Left ventricle myocardium inferior (tissue), 1 donor: ENCODE measurements around the gene MAML2. TPM values are rescaled to one million over a fixed set of nuclear protein-coding genes. Genes with fewer than 3 reads are reported as not detected.

Experiments
- DNase-seq: peaks from one replicate; pipeline ENCODE4 v3.0.0-alpha.2; 2020
- H3K27ac ChIP-seq: fragments of 200-600 bp; replicated peaks from 2 replicates; pipeline ENCODE4 v1.8.0; 2021
- H3K27me3 ChIP-seq: fragments of 200-600 bp; 2 replicates; pipeline ENCODE4 v1.8.0; 2021; ENCODE audit warnings: low read depth
- H3K36me3 ChIP-seq: fragments of 200-600 bp; 2 replicates; pipeline ENCODE4 v1.8.0; 2021
- H3K4me1 ChIP-seq: fragments of 200-600 bp; 2 replicates; pipeline ENCODE4 v1.8.0; 2021
- H3K4me3 ChIP-seq: fragments of 200-600 bp; 2 replicates; pipeline ENCODE4 v1.8.0; 2021; ENCODE audit warnings: mild to moderate bottlenecking, moderate library complexity
- H3K9me3 ChIP-seq: fragments of 200-600 bp; replicated peaks from 2 replicates; pipeline ENCODE4 v1.8.0; 2021
- intact Hi-C: fragments of 100-400 bp; cut with micrococcal nuclease; formaldehyde crosslinking; loops from one replicate; pipeline ENCODE4 v1.11.0; 2022
- total RNA-seq: library from RNA; stranded (reverse); fragmentation: NEBNext Ultra II Directional; extraction: Animal tissue kit (Norgen Biotek cat#: 25700); gene quantifications from one replicate; pipeline ENCODE4 v1.2.1, GENCODE V29; 2021
- TF ChIP-seq, protein P1 (sequence below): fragments of 200-600 bp; IDR thresholded peaks from 2 replicates; pipeline ENCODE4 v1.8.0; 2021; ENCODE audit warnings: antibody characterized with exemption, mild to moderate bottlenecking, borderline replicate concordance
- donor health status: DM: no; HTN: yes; CAD: no; lungs with severe emphysema.

Gene MAML2
- total RNA-seq, 1 donor from 2014 or later, result 4.5 TPM

DNA sequence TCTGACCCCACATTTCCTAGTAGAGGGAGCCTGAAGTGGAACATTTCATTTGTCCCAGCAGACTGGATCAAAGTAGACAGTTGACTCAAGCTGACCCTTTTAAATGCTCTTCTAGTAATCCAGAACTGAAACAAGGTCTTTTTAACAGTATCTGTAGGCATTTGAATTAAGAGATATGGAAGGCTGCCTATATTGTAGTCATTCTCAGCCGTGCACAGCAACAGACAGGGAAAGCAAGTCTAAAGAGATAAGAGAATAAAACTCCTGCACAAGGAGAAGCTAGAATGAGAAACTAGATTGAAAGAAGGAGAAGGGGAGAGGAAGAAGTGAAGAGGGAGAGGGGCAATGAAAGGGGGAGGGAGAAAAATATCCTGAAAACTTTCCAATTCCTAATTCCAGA is 238.5 kb downstream of the MAML2 start:
- intact Hi-C loops, result no loop called here
- no peaks in the 10 kb centered on the region for H3K36me3 ChIP-seq

DNA sequence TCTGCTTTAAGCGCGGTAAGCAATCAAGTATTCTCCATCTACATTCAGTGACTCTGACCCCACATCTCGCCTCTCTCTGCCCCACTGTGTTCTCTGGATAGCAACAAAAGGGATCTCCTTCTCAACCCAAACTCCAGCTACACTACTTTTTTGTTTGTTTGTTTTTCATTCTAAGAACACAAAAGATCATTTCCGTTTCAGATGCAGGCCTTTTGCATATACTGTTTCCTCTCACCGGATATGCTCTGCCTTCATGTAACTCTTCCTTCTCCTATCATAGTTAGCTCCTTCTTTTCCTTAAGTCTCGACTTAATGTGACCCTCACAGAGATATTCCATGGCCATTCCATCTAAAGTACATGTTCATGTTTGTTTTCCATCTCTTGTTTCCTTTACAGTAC is 239.3 kb downstream of the MAML2 start:
- Histone ChIP-seq H3K9me3 (no peaks in the 10 kb centered on the region), H3K4me1 (peaks cover 33% of the 10 kb centered on the region), H3K27ac (no peak overlapping the region), H3K4me3 (no peak overlapping the region), H3K27me3 (no peaks in the 10 kb centered on the region), H3K36me3 (no peaks in the 10 kb centered on the region)
- intact Hi-C loops, result no loop called here
- no peak for DNase-seq
- TF ChIP-seq, protein P1, sequence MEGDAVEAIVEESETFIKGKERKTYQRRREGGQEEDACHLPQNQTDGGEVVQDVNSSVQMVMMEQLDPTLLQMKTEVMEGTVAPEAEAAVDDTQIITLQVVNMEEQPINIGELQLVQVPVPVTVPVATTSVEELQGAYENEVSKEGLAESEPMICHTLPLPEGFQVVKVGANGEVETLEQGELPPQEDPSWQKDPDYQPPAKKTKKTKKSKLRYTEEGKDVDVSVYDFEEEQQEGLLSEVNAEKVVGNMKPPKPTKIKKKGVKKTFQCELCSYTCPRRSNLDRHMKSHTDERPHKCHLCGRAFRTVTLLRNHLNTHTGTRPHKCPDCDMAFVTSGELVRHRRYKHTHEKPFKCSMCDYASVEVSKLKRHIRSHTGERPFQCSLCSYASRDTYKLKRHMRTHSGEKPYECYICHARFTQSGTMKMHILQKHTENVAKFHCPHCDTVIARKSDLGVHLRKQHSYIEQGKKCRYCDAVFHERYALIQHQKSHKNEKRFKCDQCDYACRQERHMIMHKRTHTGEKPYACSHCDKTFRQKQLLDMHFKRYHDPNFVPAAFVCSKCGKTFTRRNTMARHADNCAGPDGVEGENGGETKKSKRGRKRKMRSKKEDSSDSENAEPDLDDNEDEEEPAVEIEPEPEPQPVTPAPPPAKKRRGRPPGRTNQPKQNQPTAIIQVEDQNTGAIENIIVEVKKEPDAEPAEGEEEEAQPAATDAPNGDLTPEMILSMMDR, result no peak

More for the DNA sequence above, 238.5 kb downstream of the MAML2 start:
- H3K27ac ChIP-seq, result no peak overlapping the region
- TF ChIP-seq, protein P1, result no peak
- no peak for DNase-seq
- peaks cover 33% of the 10 kb centered on the region for H3K4me1 ChIP-seq
- no peaks in the 10 kb centered on the region for H3K27me3 ChIP-seq
- no peak overlapping the region for H3K4me3 ChIP-seq
- no peaks in the 10 kb centered on the region for H3K9me3 ChIP-seq

DNA sequence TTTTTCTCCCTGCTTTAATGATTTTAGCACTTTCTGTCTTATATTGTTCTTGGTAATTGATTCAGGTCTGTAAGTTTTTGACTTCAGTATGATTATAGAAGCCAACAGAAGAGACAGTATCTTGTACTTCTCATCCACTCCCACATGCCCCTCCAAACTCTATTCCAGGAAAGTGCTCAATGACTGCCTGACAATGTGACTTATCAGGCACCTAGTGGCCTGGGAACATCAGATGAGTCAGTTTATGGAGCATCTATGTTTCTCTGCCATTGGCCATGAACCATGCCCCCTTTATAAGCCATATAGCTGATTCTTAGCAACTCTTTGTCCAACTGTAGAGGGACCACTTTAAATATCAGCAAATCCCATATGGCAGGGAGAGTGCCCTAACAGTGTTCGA is 239.9 kb downstream of the MAML2 start:
- no peak overlapping the region for H3K4me3 ChIP-seq
- no peak overlapping the region for H3K27ac ChIP-seq
- no peaks in the 10 kb centered on the region for H3K36me3 ChIP-seq
- peaks cover 38% of the 10 kb centered on the region for H3K4me1 ChIP-seq
- no peaks in the 10 kb centered on the region for H3K9me3 ChIP-seq
- TF ChIP-seq, protein P1, result no peak
- H3K27me3 ChIP-seq, result no peaks in the 10 kb centered on the region
- no peak for DNase-seq
- intact Hi-C loops, result no loop called here

DNA sequence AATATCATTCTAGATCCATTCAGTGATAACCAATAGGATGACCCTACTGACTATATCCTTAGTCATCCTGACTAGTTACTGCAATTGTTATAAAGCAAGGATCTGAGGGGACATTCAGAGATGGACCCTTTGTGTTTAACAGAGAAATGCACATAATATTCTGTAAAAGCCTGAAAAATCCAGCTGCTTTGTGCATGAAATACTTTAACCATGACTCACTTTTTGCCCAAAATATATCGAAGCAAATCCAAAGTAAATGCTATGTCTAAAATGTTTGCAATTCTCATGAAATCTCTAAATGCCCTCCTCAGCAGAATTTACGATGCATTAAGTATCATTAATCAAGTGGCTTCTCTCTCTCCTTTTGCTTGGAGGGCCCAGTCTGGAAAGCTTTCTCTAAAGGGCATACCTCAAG is 240.3 kb downstream of the MAML2 start:
- Histone ChIP-seq H3K27ac (no peak overlapping the region), H3K4me1 (peaks cover 42% of the 10 kb centered on the region)

DNA sequence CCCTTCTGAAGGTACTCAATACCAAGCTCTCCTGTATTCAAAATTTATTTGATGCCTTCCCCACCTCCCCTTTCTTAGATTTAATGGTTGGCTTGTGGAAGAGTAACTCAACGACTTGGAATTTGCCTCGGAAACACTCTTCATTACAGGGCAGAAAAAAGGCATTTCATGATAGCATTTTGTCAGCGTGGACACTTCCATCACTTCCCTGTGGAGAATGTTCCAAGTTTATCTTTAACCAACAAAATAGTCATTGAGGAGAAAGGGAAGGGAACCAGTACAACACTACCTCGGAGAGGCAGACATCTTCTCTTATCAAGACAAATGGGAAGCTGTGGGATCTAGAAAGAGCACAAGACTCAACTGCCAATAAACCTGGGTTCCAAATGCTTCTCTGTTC is 241.8 kb downstream of the MAML2 start:
- H3K36me3 ChIP-seq, result no peaks in the 10 kb centered on the region
- intact Hi-C loops, result no loop called here
- H3K27ac ChIP-seq, result no peak overlapping the region
- no peak for DNase-seq
- H3K27me3 ChIP-seq, result no peaks in the 10 kb centered on the region
- H3K4me1 ChIP-seq, result peaks cover 42% of the 10 kb centered on the region
- H3K9me3 ChIP-seq, result no peaks in the 10 kb centered on the region
- TF ChIP-seq, protein P1, result no peak
- H3K4me3 ChIP-seq, result no peak overlapping the region

More for the DNA sequence above, 240.3 kb downstream of the MAML2 start:
- TF ChIP-seq, protein P1, result no peak
- no peaks in the 10 kb centered on the region for H3K36me3 ChIP-seq
- no peak for DNase-seq
- H3K4me3 ChIP-seq, result no peak overlapping the region
- H3K9me3 ChIP-seq, result no peaks in the 10 kb centered on the region
- H3K27me3 ChIP-seq, result no peaks in the 10 kb centered on the region
- intact Hi-C loops, result no loop called here
